Measurements from ENCODE around the gene CYLD. TPM values are rescaled to one million over a fixed set of nuclear protein-coding genes. Genes with fewer than 3 reads are reported as not detected.

Gene CYLD
- total RNA-seq, 4 donors from 2014 or later, result 17.6 to 65.8 (median 45.1) TPM

- H3K36me3 ChIP-seq, result no peaks in the 10 kb centered on the region
- H3K4me1 ChIP-seq, result no peaks in the 10 kb centered on the region
- no peak overlapping the region for H3K4me3 ChIP-seq
- no peaks in the 10 kb centered on the region for H3K9me3 ChIP-seq
- intact Hi-C loops (cut with DNase I; ENCODE audit: low total_unique reads), result no loop called here
- TF ChIP-seq POLR2A (IDR thresholded peaks at IDR 0.05) (no peak), CTCF (IDR thresholded peaks at IDR 0.05) (no peak)
- no peak overlapping the region for H3K27ac ChIP-seq
- DNase-seq, result no peak
- no peaks in the 10 kb centered on the region for H3K27me3 ChIP-seq
Observed at GRCh38 chr16:50705436-50706110, 36.3 kb upstream of the CYLD start.

GRCh38 chr16:50706250-50706649 is 35.6 kb upstream of the CYLD start:
- no peak for TF ChIP-seq POLR2A (IDR thresholded peaks at IDR 0.05)
- H3K4me1 ChIP-seq, result no peaks in the 10 kb centered on the region
- intact Hi-C loops (cut with DNase I; ENCODE audit: low total_unique reads), result no loop called here

GRCh38 chr16:50708373-50709060 is 33.4 kb upstream of the CYLD start:
- no peaks in the 10 kb centered on the region for H3K4me1 ChIP-seq
- TF ChIP-seq CTCF (IDR thresholded peaks at IDR 0.05) (no peak), POLR2A (IDR thresholded peaks at IDR 0.05) (no peak)
- no peaks in the 10 kb centered on the region for H3K27me3 ChIP-seq
- H3K27ac ChIP-seq, result no peak overlapping the region
- no peaks in the 10 kb centered on the region for H3K9me3 ChIP-seq
- intact Hi-C loops (cut with DNase I; ENCODE audit: low total_unique reads), result no loop called here
- no peak overlapping the region for H3K4me3 ChIP-seq
- H3K36me3 ChIP-seq, result no peaks in the 10 kb centered on the region
- no peak for DNase-seq

More at GRCh38 chr16:50706250-50706649, 35.6 kb upstream of the CYLD start:
- Histone ChIP-seq H3K9me3 (no peaks in the 10 kb centered on the region), H3K27me3 (no peaks in the 10 kb centered on the region), H3K4me3 (no peak overlapping the region), H3K36me3 (no peaks in the 10 kb centered on the region), H3K27ac (no peak overlapping the region)
- DNase-seq, result no peak

GRCh38 chr16:50709061-50709684 is 32.7 kb upstream of the CYLD start:
- no peak for TF ChIP-seq CTCF (IDR thresholded peaks at IDR 0.05)
- no peak for TF ChIP-seq POLR2A (IDR thresholded peaks at IDR 0.05)
- Histone ChIP-seq H3K27ac (no peak overlapping the region), H3K4me3 (no peak overlapping the region), H3K9me3 (no peaks in the 10 kb centered on the region), H3K36me3 (no peaks in the 10 kb centered on the region), H3K27me3 (no peaks in the 10 kb centered on the region), H3K4me1 (no peaks in the 10 kb centered on the region)
- intact Hi-C loops (cut with DNase I; ENCODE audit: low total_unique reads), result no loop called here
- DNase-seq, result no peak

GRCh38 chr16:50709980-50710379 is 31.9 kb upstream of the CYLD start:
- intact Hi-C loops (cut with DNase I; ENCODE audit: low total_unique reads), result no loop called here
- Histone ChIP-seq H3K27ac (no peak overlapping the region), H3K9me3 (no peaks in the 10 kb centered on the region), H3K4me3 (no peak overlapping the region), H3K4me1 (no peaks in the 10 kb centered on the region), H3K36me3 (no peaks in the 10 kb centered on the region), H3K27me3 (no peaks in the 10 kb centered on the region)
- TF ChIP-seq CTCF (IDR thresholded peaks at IDR 0.05) (no peak), POLR2A (IDR thresholded peaks at IDR 0.05) (no peak)
- DNase-seq, result no peak
